Measurements from ENCODE around the gene CHAD. TPM values are rescaled to one million over a fixed set of nuclear protein-coding genes. Genes with fewer than 3 reads are reported as not detected.

The CHAD gene
- total and polyA plus RNA-seq, 8 donors = 0.45 to 12.0 (median 4.9) TPM; not detected in 1

DNA sequence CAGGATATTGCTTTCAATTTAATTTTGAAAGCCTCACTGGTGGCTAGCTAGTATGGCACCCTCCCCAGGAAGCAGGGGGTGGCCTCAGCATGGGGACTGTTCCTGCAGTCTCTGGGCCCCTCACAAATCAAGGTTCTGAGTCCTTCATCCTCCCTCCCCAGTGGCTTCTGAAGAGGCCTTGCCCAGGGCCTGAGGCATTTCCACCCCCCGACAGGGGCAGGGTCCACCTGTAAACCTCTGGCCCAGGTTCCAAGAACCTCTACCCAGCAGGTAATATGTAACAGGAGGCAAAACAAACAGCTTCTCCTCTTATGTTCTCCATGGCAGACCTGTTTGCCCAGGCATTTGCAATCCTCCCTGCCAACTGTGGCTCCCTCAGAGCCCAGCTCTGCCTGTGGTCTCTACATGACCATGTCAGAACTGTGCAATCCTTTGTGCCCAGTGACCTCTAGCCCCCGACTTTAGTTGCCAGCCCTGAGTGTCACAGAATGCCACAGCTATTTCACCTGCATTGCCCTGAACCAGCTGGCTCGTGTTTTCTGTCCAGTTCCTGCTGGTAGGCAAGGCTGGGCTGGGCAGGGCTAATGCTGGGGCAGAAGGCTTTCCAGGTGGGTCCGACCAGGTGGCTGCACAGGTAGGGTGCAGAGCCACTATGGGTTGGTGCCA is 28.4 kb downstream of the CHAD start:
- Histone ChIP-seq H3K4me3 (no peak overlapping the region), H3K4me1 (peaks cover 34 to 60% (median 45%) of the 10 kb centered on the region in 4 donors), H3K9me3 (no peaks in the 10 kb centered on the region), H3K36me3 (peaks cover 0 to 15% (median 6%) of the 10 kb centered on the region in 4 donors), H3K27me3 (no peaks in the 10 kb centered on the region), H3K27ac (peak overlapping the region; percentile 69 to 86 (median 77))
- WGBS, 5 donors = 26 to 61% (median 46%) methylated on average over 3 to 4 of the region's 4 CpGs
- peak; percentile 64 to 87 for DNase-seq
- intact Hi-C loops (cut with DNase I; ENCODE audit: low total_unique reads) = no loop called here
- TF ChIP-seq POLR2AphosphoS5 (IDR thresholded peaks at IDR 0.05) (peak in 2 of 3 donors; percentile 9 to 53), EP300 (IDR thresholded peaks at IDR 0.05) (no peak)

DNA sequence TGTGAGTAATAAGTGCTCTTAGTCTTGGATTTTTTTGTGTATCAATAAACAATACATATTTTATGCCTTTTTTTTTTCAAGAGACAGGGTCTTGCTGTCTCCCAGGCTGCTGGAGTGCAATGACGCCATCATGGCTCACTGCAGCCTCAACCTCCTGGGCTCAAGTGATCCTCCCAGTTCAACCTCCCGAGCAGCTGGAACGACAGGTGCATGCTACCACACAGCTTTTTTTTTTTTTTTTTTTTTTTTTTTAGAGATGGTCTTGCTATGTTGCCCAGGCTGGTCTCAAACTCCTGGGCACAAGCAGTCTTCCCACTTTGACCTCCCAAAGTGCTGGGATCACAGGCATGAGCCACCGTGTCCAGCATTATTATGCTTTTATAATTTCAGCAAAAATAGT is 29.7 kb downstream of the CHAD start:
- no peak overlapping the region for H3K27ac ChIP-seq
- peaks cover 0 to 19% (median 9%) of the 10 kb centered on the region in 4 donors for H3K36me3 ChIP-seq
- peaks cover 32 to 51% (median 38%) of the 10 kb centered on the region in 4 donors for H3K4me1 ChIP-seq
- WGBS, 5 donors = 91 to 96% (median 96%) methylated on average over 4 of the region's 4 CpGs
- no peaks in the 10 kb centered on the region for H3K27me3 ChIP-seq
- TF ChIP-seq, protein P1, sequence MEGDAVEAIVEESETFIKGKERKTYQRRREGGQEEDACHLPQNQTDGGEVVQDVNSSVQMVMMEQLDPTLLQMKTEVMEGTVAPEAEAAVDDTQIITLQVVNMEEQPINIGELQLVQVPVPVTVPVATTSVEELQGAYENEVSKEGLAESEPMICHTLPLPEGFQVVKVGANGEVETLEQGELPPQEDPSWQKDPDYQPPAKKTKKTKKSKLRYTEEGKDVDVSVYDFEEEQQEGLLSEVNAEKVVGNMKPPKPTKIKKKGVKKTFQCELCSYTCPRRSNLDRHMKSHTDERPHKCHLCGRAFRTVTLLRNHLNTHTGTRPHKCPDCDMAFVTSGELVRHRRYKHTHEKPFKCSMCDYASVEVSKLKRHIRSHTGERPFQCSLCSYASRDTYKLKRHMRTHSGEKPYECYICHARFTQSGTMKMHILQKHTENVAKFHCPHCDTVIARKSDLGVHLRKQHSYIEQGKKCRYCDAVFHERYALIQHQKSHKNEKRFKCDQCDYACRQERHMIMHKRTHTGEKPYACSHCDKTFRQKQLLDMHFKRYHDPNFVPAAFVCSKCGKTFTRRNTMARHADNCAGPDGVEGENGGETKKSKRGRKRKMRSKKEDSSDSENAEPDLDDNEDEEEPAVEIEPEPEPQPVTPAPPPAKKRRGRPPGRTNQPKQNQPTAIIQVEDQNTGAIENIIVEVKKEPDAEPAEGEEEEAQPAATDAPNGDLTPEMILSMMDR (IDR thresholded peaks at IDR 0.05) = no peak
- TF ChIP-seq POLR2AphosphoS5 (IDR thresholded peaks at IDR 0.05) (no peak), POLR2A (IDR thresholded peaks at IDR 0.05) (no peak), EP300 (IDR thresholded peaks at IDR 0.05) (no peak)
- H3K9me3 ChIP-seq = no peaks in the 10 kb centered on the region
- no peak overlapping the region for H3K4me3 ChIP-seq
- DNase-seq = no peak
- intact Hi-C loops (cut with DNase I; ENCODE audit: low total_unique reads) = no loop called here

DNA sequence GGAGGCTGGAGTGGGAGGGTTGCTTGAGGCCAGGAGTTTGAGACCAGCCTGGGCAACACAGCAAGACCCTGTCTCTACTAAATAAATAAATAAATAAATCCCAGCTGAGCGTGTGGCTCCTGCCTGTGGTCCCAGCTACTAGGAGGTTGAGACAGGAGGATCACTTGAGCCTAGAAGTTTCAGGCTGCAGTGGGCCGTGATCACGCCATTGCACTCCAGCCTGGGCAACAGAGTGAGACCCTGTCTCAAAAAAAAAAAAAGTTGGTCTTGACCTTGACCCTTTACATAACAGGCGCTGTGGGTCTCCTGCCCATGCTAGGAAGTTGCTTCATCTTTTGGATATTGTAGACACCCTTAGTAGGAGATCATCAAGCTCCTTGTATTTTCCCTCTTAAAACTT is 31.3 kb downstream of the CHAD start:
- no peak overlapping the region for H3K4me3 ChIP-seq
- H3K27me3 ChIP-seq = no peaks in the 10 kb centered on the region
- peaks cover 0 to 21% (median 18%) of the 10 kb centered on the region in 4 donors for H3K36me3 ChIP-seq
- DNase-seq = no peak
- no peak for TF ChIP-seq POLR2A (IDR thresholded peaks at IDR 0.05)
- no peak for TF ChIP-seq POLR2AphosphoS5 (IDR thresholded peaks at IDR 0.05)
- TF ChIP-seq, protein P1 (IDR thresholded peaks at IDR 0.05) = no peak
- no peak for TF ChIP-seq EP300 (IDR thresholded peaks at IDR 0.05)
- no peaks in the 10 kb centered on the region for H3K9me3 ChIP-seq
- H3K27ac ChIP-seq = no peak overlapping the region
- peaks cover 17 to 35% (median 26%) of the 10 kb centered on the region in 4 donors for H3K4me1 ChIP-seq
- intact Hi-C loops (cut with DNase I; ENCODE audit: low total_unique reads) = no loop called here
- 95 to 99% (median 98%) methylated on average over 4 of the region's 4 CpGs for WGBS, 5 donors

DNA sequence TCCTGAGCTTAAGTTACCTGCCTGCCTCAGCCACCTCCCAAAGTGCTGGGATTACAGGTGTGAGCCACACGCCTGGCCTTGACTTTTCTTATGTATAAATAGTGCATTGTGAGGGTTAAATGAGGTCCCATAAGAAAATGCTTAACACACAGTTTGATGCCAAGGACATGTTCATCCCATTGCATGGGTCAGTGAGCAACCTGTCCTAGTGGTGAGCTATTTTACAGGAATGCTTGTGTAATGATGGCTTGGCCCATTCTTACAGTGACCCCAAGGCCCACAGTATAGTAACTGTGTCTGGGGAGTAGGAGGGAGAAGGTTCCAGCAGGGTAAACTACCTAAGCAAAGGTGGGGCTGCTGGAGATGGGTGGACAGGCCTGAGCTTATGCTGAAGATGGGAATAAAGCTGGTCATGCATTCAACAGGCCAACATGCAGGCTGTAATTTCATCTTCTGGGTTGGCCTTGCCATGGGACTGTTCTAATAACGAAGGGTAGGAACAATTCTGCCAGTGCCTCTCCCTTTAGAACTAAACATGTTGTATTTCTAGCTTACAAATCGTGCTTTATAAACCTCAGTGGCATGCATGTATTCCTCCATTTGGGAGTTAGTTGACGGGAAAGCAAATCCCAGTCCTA is 36.4 kb downstream of the CHAD start:
- H3K4me1 ChIP-seq = peaks cover 10 to 30% (median 28%) of the 10 kb centered on the region in 4 donors
- no peaks in the 10 kb centered on the region for H3K27me3 ChIP-seq
- H3K4me3 ChIP-seq = no peak overlapping the region
- H3K27ac ChIP-seq = no peak overlapping the region
- no peak for TF ChIP-seq EP300 (IDR thresholded peaks at IDR 0.05)
- TF ChIP-seq, protein P1 (IDR thresholded peaks at IDR 0.05) = no peak
- no peak for TF ChIP-seq POLR2AphosphoS5 (IDR thresholded peaks at IDR 0.05)
- TF ChIP-seq POLR2A (IDR thresholded peaks at IDR 0.05) = no peak
- intact Hi-C loops (cut with DNase I; ENCODE audit: low total_unique reads) = no loop called here
- WGBS, 5 donors = 72 to 90% (median 79%) methylated on average over 4 of the region's 4 CpGs
- H3K36me3 ChIP-seq = peaks cover 0 to 26% (median 21%) of the 10 kb centered on the region in 4 donors
- no peak for DNase-seq
- H3K9me3 ChIP-seq = no peaks in the 10 kb centered on the region
